GM21390 (cell line): Measurements from ENCODE around the gene OR10G3.
A peak's percentile ranks its signal among the peaks of the same experiment; 100 is the strongest.

ENCODE experiments used
- ATAC-seq: cut with Tn5 transposase; IDR thresholded peaks from one replicate; pipeline ENCODE4 v1.9.1; 2021; ENCODE audit not compliant: unreplicated experiment

OR10G3 gene

GRCh38 chr14:21536418-21537089 lies 43.3 kb downstream of the OR10G3 start:
- no peak for ATAC-seq

DNA sequence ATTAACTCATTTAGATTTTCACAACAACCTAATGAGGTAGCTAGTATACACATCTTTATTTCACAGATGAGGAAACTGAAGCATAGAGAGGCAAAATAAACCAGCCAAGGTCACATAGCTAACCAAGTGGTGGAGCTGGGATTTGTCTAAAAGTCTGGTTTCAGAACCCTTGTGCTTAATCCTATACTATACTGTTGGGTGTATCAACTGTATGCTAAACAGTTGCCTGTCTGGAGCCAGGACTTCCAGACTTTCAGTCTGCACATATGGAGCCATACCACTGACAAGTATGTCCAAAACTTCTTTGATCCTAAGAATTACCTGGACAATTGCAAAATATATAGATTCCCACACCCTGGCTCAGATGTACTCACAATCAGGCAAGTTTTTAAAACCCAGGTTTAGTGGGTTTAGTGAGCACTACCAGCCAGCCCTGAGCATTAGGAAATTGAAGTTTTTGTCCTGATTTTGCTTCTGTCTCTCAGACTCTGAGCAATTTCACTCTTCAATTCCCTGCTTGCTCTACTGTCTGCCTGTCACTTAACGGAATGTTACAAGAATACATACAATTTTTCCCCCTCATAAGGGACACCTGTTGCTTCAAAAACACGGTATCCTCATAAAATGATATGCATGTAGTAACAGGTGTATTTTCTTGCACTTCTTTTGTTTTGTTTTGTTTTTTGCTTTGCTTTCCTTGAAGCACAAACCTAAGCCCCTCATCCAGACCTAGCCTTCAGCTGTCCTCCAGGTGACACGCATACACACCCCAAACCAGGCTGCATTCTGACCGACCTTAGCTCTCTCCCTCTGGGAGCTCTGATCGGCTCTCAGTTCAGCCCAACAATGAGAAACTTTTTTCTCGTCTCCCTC lies 44.1 kb downstream of the OR10G3 start:
- no peak for ATAC-seq

GRCh38 chr14:21534576-21534975 lies 45.3 kb downstream of the OR10G3 start:
- ATAC-seq = no peak

DNA sequence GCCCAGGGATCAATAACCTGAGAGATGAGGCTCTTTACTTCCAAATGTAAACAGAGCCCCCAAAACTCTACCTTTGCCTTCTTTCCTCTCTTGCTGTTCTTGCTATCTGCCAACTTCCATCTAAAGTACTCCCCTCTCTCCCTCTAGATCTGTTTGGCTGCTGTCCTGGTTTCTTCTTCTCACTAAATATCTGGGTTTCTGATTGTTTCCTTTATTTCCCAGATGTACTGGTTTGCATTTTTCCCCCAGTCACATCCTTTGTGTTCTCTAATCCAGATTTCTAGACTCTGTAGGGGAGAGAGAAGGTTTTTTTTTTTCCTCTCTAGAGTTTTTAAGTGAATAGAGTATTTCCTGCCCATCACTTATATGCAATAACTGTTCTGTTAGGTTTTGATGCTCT lies 46.6 kb downstream of the OR10G3 start:
- no peak for ATAC-seq

DNA sequence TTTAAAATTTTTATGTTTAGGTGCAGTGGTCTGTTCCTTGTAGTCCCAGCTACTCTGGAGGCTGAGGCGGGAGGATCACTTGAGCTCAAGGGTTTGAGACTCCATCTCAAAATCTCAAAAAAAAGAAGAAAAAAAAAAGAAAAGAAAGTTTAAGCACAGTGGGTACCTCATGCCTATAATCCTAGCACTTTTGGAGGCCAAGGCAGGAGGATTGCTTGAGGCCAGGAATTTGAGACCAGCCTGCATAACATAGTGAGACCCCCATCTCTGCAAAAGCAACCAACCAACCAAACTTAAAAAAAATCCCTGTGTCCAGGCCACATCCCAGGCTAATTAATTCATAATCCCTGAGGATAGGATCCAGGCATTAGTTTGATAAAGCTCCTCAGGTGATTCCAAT lies 50.4 kb downstream of the OR10G3 start:
- ATAC-seq = no peak

- no peak for ATAC-seq
Measured at GRCh38 chr14:21528381-21529348, 51.2 kb downstream of the OR10G3 start.

DNA sequence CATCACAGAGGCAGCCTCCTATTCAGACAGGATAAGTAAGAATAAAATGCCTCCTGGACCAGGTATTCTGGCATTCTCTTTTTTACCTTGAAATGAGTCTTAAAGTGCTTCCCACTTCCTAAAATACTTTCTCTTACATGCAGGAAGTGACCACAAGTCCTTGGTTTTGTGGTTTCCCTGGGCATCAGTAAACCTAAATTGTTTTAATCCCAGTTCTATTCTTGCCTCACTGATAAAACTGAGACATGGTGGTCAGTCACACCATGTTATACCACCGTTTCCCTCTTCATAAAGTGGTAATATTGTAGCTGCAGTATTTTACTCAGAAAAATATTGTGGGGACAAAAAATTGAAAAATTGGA lies 52.6 kb downstream of the OR10G3 start:
- no peak for ATAC-seq

GRCh38 chr14:21526672-21527317 lies 53.1 kb downstream of the OR10G3 start:
- no peak for ATAC-seq

DNA sequence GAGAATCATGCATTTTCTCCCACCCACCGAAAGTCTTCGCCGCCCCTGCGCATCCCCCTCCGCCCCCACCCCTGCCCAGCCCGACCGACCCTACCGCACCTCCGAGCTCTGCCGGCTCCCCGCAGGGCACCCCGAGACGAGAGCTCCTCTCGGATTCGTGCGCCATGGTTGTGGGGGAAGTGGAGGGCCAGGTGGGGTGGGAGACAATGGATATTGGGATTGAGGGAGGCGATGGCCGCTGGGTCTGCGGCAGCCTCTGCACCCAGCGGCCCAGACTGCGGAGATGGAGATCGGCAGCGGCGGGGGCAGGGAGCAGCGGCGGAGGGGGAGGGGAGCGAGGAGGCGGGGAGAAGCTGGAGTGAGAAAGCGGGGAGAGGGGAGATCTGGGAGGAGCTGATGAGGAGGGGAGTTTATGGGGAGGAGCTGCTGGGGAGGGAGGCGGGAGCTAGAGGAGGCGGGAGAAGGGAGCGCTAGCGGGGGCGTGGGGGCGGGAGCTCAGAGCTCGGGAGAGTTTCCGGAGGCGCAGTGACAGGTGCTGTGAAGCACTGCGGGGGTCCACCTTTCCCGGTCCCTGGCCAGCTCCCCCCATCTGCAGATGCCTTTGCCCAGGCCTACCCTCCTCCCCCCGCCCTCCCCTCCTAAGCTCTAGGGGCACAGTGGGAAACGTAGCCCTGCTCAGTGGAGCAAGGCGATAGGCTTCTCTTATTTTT lies 53.8 kb downstream of the OR10G3 start, which contains the start of gene SALL2:
SALL2 (minus strand) TSS at position 385 of the 710 bp plus-strand sequence; CDS start at position 166, 219 bp downstream.
- peak; percentile 62 for ATAC-seq

DNA sequence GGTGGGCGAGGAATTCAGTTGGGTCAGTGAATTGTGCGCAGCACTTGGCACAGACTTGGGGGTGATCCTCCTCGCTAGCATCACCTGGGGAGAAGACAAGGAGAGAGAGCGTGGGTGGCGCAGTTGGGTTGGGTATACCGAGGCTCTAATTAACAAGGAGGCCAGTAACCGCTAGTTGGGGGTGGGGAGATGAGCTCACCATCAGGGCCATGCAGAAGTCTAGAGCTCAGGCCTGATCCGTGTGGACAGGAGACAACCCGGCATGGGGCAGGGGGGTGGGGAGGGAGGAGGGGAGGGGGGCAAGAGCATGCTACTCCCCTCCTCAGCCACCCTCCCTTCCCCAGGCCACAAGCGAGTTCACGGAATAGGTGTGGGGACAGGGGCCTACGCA lies 54.3 kb downstream of the OR10G3 start:
- ATAC-seq = no peak

DNA sequence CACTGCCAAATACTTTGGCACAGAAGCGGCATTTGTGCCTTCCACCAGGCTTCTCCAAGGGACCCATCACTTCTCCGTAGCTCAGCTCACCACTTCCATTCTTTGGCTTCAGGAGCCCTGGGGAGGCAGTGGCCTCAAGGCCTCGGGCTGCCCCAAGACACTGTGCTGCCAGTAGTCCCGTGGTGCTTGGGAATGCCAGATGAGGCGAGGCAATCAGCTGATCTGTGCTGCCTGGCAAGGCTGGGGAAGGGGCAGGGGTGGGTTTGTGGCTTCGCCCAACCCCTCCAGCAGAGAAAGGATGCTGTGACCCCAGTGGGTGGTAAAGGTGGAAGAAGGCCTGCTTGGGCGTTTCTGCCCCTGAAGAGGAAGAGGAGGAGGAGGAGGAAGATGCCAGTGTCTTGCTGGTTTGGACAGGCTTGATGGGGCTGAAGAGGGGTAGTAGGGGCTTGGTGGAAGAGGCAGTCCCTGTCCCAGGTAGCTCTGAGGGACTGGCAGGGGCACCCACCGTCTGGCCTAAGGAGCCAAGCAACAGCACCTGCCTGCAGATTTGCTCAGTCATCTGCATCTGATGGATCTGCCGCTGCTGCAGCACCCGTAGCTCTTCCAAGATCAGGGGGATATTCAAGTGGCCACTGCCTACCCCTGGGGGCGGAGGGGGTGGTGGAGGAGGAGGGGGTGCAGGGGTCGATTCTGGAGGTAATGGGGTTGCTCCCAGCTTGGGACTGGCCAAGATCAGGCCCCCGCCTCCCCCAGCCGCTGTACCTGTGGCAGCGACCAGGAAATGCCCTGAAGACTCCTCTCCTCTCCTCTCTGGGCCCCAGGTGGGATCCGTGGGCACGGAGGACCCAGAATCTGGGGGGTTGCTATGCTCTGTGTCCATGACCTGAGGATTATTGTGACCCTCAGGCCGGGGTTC lies 55.0 kb downstream of the OR10G3 start:
- no peak for ATAC-seq

- no peak for ATAC-seq
Measured at GRCh38 chr14:21523203-21523602, 56.7 kb downstream of the OR10G3 start.

DNA sequence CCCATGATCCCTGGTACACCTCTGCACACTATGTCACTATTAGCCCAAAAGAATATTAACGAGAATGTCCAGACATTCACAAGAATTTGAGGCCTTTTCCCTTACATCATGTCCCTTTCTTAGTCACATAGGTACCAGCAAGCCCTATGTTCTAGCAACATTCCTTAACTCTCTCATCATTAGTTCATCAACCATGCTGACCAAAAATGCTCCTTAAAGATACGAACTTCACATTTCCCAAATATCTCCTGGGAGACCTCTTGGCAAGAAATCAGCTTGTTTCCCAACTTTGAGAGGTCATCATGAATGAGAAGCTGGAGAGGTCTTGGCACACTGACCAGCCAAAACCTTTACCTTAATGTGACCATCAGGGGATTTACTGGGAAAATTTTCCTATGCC lies 58.4 kb downstream of the OR10G3 start:
- ATAC-seq = no peak

GRCh38 chr14:21520767-21521166 lies 59.1 kb downstream of the OR10G3 start:
- no peak for ATAC-seq

DNA sequence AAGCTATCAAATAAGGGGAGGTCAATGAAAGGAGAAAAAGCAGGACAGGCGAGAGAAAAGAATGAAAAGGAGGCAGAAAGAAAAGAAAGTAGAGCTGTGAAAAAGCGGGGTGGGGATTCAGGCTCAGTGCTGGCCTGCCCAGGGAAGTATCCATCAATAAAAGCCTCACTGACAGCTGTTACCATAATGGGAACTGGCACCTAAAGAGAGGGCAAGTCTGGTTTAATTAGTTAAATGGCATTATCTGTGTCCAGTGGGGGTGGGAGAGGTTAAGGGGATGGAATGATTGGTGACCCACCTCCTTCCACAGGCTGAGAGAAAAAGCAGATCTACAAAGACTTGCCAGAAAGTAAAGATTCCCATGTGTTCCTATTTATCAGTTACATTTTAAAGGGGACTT lies 61.2 kb downstream of the OR10G3 start:
- ATAC-seq = no peak
